ENCODE measurements around the gene HDAC7. TPM values are rescaled to one million over a fixed set of nuclear protein-coding genes. Genes with fewer than 3 reads are reported as not detected.

Gene HDAC7
- total RNA-seq, 2 experiments from 2014 or later = 225 to 247 TPM

GRCh38 chr12:47809518-47809917 is 10.2 kb downstream of the HDAC7 start:
- CTCF ChIA-PET = interaction anchor here (12.3 kb wide), 1 partner anchor 28 kb away, joined by 185 read pairs; no protein-coding TSS in a partner anchor
- POLR2A ChIA-PET = interaction anchor here (1.0 to 2.8 kb wide), 3 partner anchors 9 to 23 kb away, joined by 4 to 39 read pairs (median 9); partner anchors contain the start of gene HDAC7

GRCh38 chr12:47808574-47809365 is 10.9 kb downstream of the HDAC7 start:
- POLR2A ChIA-PET = interaction anchor here (0.8 to 2.8 kb wide), 8 partner anchors 9 to 76 kb away, joined by 4 to 39 read pairs (median 6); partner anchors contain the start of gene HDAC7

DNA sequence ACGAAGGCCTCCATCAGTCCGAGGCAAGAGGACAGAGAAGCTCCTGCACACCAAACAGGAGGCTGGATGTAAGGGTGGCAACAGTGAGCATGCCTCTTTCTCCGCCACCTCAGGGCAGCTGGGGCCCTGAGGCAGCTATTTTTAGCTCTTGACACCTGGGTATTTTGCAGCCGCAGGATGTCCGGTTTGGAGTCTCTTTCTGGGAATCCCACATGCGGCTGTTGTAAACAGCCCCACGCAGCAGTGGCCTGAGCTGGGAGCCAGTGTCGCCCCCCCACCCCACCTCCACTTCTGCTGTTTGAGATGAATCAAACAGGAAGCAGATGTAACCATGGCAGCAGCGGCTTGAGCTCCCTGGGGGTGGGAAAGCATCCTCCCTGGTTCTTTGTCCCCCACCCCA is 11.7 kb downstream of the HDAC7 start:
- CTCF ChIA-PET = interaction anchor here (0.9 to 12.3 kb wide), 11 partner anchors 10 to 93 kb away, joined by 3 to 185 read pairs (median 4); partner anchors contain the start of genes HDAC7 and SLC48A1
- POLR2A ChIA-PET = interaction anchor here (0.8 to 2.8 kb wide), 8 partner anchors 10 to 77 kb away, joined by 4 to 39 read pairs (median 6); partner anchors contain the start of gene HDAC7

More at GRCh38 chr12:47808574-47809365, 10.9 kb downstream of the HDAC7 start:
- CTCF ChIA-PET = interaction anchor here (0.9 to 12.3 kb wide), 11 partner anchors 9 to 94 kb away, joined by 3 to 185 read pairs (median 4); partner anchors contain the start of genes HDAC7 and SLC48A1

DNA sequence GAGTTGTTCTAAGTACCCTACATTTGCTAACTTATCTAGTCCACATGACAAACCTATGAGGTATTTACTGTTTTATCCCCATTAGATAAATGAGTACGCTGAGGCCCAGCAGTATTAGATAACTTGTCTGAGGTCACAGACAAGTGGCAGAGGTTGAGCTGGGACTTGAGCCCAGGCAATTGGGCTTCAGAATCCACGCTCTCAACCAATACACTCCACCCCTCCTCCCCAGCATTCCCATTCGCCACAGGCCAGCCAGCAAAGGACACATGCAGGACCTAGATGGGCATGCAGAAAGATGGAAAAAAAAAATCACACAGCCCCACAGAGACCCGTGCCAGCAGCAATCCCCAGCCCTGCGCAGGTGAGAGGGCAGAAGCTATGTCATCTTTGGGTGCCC is 12.4 kb downstream of the HDAC7 start:
- ChIA-PET CTCF (interaction anchor here (0.9 to 12.3 kb wide), 11 partner anchors 10 to 92 kb away, joined by 3 to 185 read pairs (median 4); partner anchors contain the start of gene HDAC7), POLR2A (interaction anchor here (1.2 to 2.8 kb wide), 7 partner anchors 9 to 78 kb away, joined by 4 to 39 read pairs (median 8); partner anchors contain the start of gene HDAC7)

DNA sequence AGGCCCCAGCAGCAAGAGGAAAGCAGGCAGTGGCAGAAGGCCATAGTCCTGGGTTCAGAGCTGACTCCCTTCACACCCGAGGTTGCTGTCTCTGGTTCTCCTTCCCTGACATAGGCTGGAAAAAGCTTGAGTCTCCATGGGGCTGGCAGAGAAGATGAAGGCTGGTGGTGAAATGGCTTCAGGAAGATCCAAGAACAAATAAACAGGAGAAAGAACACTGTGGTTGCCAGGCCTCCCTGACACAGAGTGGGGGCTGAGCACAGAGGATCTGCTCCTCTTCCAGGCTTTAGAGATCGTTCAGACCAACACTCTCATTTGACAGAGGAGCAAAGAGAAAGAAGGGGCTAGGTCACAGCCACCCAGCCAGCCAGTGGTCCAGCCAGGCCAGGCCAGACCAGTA is 14.3 kb downstream of the HDAC7 start:
- POLR2A ChIA-PET = interaction anchor here (1.1 kb wide), 1 partner anchor 26 kb away, joined by 5 read pairs; no protein-coding TSS in a partner anchor
- CTCF ChIA-PET = interaction anchor here (1.0 to 12.3 kb wide), 3 partner anchors 32 to 90 kb away, joined by 3 to 185 read pairs (median 3); no protein-coding TSS in a partner anchor

DNA sequence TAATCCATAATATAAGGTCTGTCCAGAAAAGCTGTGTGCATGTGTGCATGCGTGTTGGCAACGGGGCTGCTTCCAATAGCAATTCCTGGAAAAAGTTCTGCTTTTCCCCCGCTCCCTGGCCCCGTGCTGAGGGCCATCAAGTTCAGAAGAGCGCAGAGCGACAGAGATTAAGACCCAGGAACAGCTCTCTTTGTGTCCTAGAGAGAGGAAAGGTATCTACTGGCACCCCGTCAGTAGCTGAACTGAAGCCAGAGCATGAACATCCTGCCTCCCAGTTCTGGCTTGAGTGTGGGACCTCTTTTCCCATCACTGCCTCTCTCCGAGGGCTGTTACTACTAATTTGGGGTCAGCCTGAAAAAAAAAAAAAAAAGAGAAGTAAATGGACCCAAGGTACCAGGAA is 15.5 kb downstream of the HDAC7 start:
- POLR2A ChIA-PET = interaction anchor here (1.1 kb wide), 1 partner anchor 28 kb away, joined by 5 read pairs; no protein-coding TSS in a partner anchor
- CTCF ChIA-PET = interaction anchor here (0.5 to 12.3 kb wide), 7 partner anchors 9 to 88 kb away, joined by 3 to 185 read pairs (median 3); no protein-coding TSS in a partner anchor

- CTCF ChIA-PET = interaction anchor here (1.1 to 12.3 kb wide), 6 partner anchors 8 to 88 kb away, joined by 3 to 185 read pairs (median 9); no protein-coding TSS in a partner anchor
- POLR2A ChIA-PET = no interaction called here
These were observed 16.4 kb downstream of the HDAC7 start for GRCh38 chr12:47803191-47803875.

GRCh38 chr12:47802312-47802711 is 17.4 kb downstream of the HDAC7 start:
- ChIA-PET POLR2A (interaction anchor here (1.0 kb wide), 1 partner anchor 17 kb away, joined by 3 read pairs; the partner anchor contains the start of gene HDAC7), CTCF (interaction anchor here (0.9 to 3.5 kb wide), 7 partner anchors 8 to 36 kb away, joined by 3 to 13 read pairs (median 5); no protein-coding TSS in a partner anchor)

DNA sequence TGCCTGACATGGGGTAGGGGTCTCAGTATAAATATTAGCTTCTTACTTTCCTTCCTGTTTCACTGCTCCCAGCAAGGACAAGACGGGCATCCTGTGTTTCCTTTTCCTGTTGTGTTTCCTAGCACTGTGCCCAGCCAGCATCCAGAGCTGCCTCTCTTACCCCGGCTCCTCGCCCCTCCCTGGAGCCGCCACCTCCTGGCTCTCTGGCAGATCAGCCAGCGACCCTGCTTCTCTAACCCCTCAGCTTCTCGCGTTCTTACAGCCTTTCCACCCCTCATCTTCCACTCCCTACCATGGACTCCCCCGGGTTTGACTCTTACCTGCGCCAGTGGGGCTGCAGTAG is 17.8 kb downstream of the HDAC7 start:
- ChIA-PET POLR2A (interaction anchor here (1.0 kb wide), 2 partner anchors 17 to 31 kb away, joined by 3 to 4 read pairs; partner anchors contain the start of gene HDAC7), CTCF (interaction anchor here (0.9 to 3.5 kb wide), 9 partner anchors 9 to 60 kb away, joined by 3 to 13 read pairs (median 5); no protein-coding TSS in a partner anchor)

GRCh38 chr12:47801170-47801903 is 18.4 kb downstream of the HDAC7 start:
- POLR2A ChIA-PET = interaction anchor here (1.0 kb wide), 1 partner anchor 32 kb away, joined by 4 read pairs; no protein-coding TSS in a partner anchor

GRCh38 chr12:47800582-47800981 is 19.1 kb downstream of the HDAC7 start:
- ChIA-PET POLR2A (no interaction called here), CTCF (interaction anchor here (1.3 to 3.5 kb wide), 7 partner anchors 12 to 85 kb away, joined by 3 to 13 read pairs (median 5); no protein-coding TSS in a partner anchor)

More at GRCh38 chr12:47801170-47801903, 18.4 kb downstream of the HDAC7 start:
- CTCF ChIA-PET = interaction anchor here (0.9 to 3.5 kb wide), 9 partner anchors 9 to 60 kb away, joined by 3 to 13 read pairs (median 5); no protein-coding TSS in a partner anchor

DNA sequence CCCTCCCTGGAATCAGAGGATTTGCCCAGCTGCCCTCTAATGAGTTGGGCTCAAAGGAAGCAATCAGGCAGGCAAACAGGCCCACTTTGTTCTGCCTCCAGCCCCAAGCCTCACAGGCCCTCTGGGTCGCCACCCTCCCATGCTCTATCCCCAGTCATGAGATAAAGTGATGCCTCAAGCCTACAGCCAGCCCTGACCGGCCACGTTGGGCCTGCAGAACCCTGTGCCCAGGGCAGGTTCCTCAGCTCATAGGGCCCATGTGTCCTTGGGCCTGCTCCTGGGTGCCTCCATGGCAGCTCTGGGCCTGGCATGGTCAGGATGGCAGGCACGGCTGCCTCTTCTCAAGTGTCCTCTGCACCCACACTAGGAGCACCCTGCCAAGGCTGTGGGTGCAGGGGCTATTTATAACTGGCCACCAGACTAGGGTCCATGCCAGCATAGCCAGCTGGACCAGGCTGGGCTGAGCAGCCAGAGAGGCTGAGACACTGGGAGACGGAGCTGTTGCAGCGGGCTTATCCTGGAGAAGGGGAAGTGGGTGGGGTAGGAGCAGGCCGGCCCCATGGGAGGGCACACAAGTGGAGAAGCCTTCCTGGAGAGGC is 20.2 kb downstream of the HDAC7 start:
- CTCF ChIA-PET = interaction anchor here (1.5 to 2.6 kb wide), 2 partner anchors 39 to 84 kb away, joined by 4 to 20 read pairs; no protein-coding TSS in a partner anchor
- POLR2A ChIA-PET = no interaction called here

DNA sequence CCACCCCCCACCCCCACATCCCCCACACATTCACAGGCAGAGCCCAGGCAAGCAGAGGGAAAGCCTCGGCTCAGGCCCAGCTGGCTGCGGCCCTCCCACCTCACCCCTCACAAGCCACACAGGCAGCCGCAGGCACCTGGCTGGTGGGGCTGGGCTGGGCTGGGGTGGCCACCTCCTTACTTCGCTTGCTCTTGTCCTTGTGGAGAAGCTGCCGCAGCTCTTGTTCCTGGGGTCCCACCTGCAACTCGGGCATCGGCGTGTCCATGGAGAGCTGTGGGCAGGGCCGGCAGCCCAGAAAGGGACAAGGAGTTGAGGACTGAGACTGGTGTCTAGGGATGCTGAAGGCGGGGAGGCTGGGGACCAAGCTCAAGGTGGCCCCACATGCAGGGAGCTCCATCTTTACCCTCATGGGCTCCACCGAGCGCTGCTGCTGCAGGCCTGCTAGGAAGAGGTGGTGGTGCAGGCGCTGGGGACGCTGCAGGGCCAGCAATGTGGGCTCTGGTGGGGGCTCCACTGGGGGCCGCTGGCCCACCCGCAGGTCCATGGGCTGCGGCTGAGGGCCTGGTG is 21.2 kb downstream of the HDAC7 start:
- ChIA-PET CTCF (interaction anchor here (0.8 to 2.6 kb wide), 6 partner anchors 9 to 56 kb away, joined by 3 to 20 read pairs (median 4); no protein-coding TSS in a partner anchor), POLR2A (interaction anchor here (1.2 to 1.4 kb wide), 2 partner anchors 10 to 20 kb away, joined by 4 read pairs; no protein-coding TSS in a partner anchor)

DNA sequence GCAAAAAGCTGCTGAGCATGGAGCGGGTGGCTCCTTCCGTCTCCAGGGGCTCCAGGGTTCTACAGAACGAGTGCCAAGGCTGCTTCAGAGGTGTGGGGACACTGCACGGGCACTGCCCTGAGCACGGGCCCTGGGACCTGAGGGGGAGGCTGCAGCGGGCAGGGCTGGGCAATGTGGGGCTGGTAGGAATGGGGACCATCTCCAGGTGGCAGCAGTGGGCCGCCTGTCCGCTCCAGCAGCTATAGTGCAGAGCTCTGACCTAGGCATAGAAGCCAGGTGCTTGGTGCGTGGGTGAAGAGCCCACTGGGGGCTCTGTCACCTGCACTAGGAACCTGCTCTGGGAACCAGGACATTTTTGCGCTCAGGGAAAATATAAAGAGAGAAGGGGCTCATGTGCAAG is 22.3 kb downstream of the HDAC7 start:
- CTCF ChIA-PET = interaction anchor here (0.7 to 2.6 kb wide), 9 partner anchors 11 to 89 kb away, joined by 3 to 20 read pairs (median 3); no protein-coding TSS in a partner anchor
- POLR2A ChIA-PET = interaction anchor here (0.7 to 1.4 kb wide), 3 partner anchors 19 to 41 kb away, joined by 4 read pairs; no protein-coding TSS in a partner anchor

- CTCF ChIA-PET = interaction anchor here (0.8 to 0.9 kb wide), 2 partner anchors 8 to 16 kb away, joined by 3 to 6 read pairs; no protein-coding TSS in a partner anchor
- POLR2A ChIA-PET = interaction anchor here (0.6 kb wide), 2 partner anchors 156 to 165 kb away, joined by 5 to 7 read pairs; no protein-coding TSS in a partner anchor
These were observed 23.8 kb downstream of the HDAC7 start for GRCh38 chr12:47795814-47796411.

GRCh38 chr12:47795121-47795813 is 24.4 kb downstream of the HDAC7 start:
- CTCF ChIA-PET = interaction anchor here (0.9 kb wide), 1 partner anchor 9 kb away, joined by 6 read pairs; no protein-coding TSS in a partner anchor
- POLR2A ChIA-PET = interaction anchor here (0.6 kb wide), 1 partner anchor 166 kb away, joined by 5 read pairs; no protein-coding TSS in a partner anchor

Measured in activated CD8-positive, alpha-beta memory T cell treated with anti-CD3 and anti-CD28 coated beads for 36 hours (primary cell).